ENCODE measurements around the gene CFDP1.

Gene CFDP1

DNA sequence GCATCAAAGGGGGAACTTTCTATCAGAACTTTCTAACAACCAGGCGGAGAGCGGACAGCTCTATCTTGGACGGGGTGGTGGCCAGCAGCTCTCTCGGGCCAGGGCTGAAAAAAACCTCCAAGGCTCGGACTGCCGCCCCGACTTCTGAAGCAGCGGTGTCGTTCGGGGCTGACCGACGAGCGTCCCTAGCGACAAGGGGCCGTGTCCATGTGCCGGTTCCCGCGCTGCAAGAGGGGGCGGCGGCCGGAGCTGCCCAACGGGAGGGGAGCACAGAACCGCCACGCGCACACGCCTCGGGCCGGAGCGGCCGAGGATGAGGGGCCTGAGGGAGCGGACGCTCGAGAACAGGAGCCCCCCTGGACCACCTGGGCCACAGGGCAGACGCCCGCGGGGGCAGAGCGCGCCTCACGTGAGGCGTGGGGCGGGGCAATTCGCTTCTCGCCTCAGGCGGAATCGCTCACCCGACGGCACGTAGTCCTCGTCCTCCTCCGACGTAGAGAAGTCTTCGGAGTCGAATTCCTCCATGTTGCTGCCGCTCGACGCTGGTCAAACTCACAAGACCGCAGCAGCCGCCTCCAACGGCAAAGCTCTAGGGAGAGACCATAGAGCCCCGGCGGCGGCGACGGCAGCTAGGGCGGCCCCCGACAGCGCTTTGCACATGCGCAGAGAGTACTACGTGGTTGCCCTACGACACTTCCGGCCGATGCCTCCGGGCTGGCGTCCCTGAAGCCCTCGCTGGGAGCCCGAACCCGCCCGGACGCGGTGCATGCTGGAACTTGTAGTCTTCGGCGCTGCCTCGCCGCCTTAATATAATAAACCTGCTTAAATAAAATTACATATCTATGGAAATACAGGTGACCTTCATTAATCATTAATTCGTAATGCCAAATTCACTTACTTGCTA is at the start of gene CFDP1:
Gene CFDP1, minus strand, starts transcription at position 676 of the 904 bp plus-strand sequence. Its CDS starts 151 bp downstream, at position 525.
- DNase-seq = peak; percentile 95

GRCh38 chr16:75482434-75483205 is 49.3 kb upstream of the CFDP1 start:
- DNase-seq = no peak

- DNase-seq = no peak
Measured at GRCh38 chr16:75481475-75481874, 48.2 kb upstream of the CFDP1 start.

DNA sequence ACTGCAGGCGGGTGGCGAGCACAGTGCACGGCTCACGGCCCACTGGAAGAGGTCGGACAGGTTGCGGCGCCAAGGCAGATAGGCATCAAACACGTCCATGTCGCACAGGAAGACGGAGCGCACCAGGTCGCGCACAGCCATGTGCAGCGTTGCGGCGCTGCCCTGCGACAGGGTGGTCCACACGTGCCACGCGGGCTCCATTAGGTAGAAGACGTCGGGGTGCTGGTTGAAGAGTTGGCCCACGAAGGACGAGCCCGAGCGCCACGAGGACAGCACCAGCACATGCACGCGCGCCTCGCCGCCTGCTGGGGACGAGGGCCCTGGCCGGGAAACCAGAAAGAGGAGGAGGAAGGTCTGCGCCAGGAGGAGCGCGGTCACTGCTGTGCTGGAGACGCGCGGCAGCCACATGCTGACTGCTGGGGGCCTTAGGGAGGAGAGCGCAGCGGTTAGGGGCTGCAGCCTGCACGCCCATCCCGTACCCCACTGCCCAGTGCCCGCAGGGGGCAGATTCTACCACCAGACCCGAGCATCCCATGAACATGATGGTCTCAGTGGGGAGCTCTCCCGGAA is 46.2 kb upstream of the CFDP1 start:
- no peak for DNase-seq

DNA sequence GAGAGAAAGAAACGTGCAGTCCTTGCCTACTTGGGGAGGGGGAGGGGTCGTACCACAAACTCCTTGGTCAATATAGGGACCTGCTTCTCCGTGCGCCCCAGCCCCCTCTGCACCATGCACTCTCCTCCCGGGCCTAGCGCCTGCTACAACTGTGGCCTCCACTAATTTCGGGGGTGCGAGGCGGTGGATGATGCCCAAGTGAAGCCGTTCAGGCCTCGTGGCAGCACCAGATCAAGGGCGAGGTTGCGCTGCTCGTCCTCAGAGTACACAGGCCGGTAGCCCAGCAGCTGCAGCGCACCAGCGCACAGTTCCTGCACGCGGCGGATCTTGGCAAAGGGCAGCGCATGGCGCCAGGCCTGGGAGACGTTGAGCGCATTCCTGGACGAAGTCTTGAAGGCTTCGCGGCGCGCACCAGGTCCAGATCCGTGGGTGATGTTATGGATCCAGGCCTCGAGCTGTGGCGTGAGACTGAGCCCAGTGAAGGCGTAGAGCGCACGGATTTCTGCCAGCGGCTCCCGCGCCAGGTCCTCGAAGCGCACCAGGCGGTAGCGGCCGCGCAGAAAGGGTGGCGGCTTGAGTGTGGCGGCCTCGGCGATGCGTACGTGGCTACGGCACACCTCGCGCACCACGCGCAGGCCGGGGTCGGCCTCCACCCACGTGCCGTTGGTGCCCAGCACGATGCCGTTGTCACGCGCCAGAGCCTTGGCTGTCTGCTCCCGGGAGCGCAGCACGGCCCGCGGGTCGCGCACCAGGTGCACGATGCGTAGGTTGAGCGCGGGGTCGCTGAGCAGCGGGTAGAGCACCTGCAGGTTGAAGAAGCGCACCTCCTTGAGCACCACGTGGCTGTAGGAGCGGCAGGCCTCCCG is 45.4 kb upstream of the CFDP1 start:
- no peak for DNase-seq

- no peak for DNase-seq
Measured at GRCh38 chr16:75477680-75478473, 44.6 kb upstream of the CFDP1 start.

DNA sequence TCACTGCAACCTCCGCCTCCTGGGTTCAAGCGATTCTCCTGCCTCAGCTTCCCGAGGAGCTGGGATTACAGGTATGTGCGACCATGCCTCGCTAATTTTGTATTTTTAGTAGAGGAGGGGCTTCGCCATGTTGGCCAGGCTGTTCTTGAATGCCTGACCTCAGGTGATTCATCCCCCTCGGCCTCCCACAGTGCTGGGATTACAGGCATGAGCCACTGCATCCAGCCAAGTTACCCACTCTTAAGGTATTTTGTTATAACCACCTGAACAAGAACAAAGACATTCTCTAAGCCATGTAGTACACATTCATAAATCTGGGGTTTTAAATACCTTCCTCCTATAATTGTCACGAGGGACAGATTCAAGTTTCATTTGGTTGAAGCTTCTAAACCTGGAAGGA is 43.5 kb upstream of the CFDP1 start:
- no peak for DNase-seq

DNA sequence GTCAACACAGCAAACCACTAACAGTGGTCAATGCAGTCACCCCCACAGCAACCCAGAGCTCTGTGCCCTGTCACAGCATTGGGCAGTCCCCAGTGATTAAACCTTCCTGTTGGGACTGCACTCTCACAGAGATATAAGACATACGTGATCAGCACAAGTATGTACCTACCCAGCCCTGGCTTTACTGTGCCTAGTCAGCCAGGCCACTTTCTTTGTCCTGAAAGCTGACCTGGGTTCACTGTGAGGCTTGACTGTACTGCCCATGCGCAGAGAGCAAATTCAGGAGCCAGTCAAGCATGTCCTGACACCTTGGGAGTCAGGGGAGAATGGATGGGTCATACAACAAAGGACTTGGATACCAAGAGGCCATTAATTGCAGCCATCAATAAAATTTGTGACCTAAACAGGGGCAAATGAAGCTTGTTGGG is 42.1 kb upstream of the CFDP1 start:
- DNase-seq = no peak

DNA sequence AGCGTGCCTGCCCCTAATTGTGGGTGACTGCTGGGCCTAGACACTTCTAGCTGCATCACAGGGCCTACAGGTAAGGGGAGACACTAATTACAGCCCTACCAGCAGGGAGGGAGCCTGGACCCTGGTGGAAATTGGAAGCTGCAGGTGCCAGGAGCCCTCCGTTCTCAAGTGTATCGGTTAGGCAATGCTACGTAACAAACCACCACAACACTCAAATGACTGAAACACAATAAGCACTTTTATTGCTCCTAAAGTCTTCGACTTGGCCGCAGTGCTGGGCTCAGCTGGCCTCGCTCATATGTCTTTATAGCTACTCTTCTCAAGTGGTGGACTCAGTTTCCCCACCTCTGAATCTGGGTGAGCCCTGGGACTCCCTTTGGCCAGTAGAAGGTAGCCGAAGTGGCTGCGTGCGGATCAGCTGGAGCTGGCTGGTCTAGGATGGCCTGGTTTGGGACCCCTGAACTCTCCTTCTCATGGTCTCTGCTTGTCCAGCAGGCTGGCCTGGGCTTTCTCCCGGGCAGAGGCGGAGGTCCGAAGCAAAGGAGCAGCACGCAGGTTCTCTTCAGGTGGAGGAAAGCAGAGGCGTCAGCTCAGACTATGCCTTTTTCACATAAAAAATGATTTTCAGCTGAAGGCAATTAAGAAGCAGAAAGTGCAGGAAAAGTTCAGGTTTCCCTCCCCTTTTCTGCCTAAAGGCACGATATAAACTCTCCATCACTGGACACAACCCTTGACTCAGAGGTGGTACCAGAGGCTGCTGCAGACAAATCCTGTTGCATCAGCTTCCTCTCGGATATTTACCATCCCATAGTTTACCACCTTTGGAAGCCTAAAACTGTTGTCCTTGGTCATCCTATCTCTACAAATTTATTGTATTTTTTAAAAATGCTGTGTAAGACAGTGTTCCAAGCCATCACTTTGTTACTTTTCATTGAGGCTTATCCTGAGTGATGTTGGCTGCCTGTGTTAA is 39.9 kb upstream of the CFDP1 start:
- no peak for DNase-seq

DNA sequence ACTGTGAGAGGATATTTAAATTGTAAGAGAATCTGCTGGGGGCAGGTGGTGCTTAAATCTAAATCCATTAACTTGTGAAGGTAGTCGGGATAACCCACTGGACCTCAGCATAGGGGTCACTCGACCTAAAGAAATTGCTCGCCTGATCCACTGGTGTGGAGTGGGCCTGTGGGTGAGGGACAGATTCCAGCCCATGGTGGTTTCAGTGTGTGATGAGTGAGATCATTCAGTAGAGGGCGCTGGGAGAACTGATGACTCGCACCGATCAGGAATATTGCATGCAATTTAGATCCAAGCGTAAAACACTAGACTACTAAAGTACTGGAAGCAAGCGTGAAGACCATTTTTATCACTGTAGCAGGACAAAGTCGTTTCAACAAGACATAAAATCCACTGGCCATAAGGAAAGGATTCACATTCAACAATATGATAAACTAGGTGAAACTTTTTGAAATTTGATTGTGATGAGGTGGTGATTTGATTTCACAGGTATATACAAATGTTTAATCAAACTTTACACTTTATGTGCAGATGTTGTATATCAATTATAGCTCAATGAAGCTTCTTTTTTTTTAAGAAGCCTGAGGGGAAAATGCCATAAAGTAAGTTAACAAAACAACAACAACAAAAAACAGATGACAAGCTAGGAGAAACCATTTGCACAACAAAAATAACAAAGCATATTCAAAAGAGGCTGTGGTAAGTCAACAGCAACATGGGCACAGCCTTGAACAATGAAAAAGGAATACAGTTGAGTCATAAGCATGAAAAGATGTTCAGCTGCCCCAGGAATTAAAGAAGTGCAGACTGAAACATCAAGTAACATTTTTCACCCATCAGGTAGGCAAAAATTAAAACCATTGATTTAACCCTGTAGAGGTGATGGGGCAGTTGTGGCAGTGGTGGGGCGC is 38.7 kb upstream of the CFDP1 start:
- no peak for DNase-seq

DNA sequence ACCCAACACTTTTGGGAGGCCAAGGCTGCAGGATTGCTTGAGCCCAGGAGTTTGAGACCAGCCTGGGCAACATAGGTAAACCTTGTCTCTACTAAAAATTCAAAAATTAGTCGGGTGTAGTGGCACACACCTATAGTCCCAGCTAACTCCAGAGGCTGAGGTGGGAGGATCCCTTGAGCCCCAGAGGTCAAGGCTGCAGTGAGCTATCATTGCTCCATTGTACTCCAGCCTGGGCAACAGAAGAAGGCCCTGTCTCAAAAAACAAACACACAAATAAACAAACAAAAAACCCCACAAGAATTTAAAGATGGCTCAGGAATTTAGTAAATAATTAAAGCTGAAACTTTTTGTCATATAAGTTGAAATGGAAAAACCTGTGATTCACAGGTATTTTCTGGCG is 33.5 kb upstream of the CFDP1 start:
- no peak for DNase-seq

DNA sequence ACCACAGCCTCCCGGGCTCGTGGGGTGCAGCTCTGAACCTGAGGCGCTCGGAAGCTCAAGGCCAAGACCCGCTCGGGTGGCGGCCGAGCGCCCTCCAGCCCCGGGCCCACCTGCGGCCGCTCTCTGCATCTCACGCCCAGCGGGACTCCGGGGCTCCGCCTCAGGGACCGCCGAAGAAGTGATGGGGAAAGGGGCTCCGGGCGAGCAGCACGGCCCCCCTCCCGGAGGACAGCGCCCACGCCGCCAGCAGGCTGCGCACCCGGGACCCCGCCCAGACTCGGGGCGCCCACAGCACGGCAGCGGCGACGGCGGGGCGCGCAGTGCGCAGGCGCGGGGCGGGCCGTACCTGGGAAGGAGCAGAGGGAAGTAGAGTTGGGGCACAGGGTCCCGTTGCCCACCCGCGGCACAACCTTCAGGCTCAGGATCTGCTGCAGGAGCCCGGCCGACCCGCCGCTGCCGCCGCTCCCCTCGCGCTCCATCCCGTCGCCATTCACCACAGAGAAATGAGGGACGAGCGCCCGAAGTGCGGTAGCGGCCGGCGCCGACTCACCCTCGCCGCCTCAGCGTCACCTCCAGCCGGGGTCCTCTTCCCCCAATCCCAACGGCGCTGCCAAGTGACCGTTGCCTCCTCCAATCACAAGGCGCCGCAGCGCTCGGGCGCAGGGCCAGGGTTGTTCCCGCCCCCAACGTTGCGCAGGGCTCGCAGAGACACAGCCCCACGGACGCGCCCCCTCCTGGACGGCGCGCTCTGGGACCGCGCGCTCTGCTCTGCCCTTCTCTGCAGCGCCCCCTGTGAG is 31.0 kb upstream of the CFDP1 start, which contains the start of gene TMEM170A:
Gene TMEM170A, minus strand, starts transcription at position 568 of the 797 bp plus-strand sequence. Its CDS starts 89 bp downstream, at position 479.
- DNase-seq = peak; percentile 99

DNA sequence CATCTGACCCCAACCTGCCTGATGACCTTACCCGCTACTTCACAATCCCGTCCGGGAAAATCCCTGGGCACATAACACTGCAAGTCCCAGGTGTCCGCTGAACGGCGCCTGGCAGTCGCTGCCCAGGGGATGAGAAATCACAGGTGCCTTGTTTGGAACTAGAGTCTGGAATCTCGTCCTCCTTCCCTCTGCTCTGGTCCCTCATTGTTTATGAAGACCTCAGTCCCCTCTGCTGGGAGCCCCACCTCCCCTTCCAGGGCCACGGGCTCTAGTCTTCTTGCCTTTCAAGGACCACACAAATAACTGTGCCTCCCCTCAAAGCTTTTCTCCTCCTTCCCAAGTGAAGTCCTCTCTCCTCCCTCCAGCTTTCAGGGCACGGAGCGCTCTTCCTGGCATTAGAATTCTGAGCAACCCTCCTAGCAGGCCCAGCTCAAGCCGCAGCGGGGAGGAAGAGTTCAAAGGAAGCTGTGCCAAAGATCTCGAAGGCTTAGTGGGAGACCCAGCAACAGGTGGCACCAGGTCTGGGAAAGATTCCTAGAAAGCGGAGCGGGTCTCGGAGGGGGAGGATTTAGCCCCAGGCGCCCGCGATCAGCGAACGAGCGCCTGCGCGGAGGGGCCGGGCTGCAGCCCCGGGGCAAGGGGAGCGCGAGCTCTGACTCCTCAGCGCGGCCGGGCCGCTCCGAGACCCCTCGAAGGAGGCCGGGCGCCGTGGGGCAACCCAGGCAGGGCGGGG is 30.3 kb upstream of the CFDP1 start:
- peak; percentile 24 for DNase-seq

DNA sequence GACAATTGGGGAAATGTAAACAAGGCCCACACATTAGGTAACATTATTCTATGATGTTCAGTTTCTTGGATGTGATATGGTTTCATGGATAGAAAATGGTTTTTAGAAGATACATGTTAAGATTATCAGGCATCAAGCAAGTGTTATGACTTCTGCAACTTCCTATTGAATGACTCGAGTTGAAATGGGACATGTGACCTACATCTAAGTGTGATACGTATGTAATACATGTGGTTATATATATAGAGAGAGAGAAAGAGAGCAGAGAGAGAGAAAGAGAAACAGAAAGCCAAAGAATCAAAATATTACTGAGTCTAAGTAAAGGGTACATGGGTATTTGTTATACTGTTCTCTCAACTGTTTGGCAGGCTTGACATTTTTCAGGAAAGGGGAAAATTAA is 29.5 kb upstream of the CFDP1 start:
- DNase-seq = no peak

DNA sequence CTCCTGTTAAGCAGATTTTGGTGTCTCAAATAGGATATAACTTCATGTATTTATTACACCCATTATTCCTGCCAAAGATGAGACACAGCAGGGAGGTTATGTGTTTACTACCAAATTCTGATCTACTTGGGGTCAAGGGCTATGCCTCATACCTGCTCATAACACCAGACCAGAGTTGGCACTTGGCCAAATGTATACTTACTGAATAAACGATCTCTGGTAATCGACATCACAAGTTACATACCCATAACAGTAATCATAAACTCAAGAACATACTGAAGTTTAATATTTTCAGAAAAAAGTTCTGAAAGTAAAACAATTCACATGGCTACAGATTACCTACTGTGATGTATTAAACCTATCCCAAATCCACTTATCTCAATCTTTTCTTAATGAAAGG is 28.3 kb upstream of the CFDP1 start:
- DNase-seq = no peak

GRCh38 chr16:75460446-75460845 is 27.1 kb upstream of the CFDP1 start:
- no peak for DNase-seq

GRCh38 chr16:75459691-75460090 is 26.4 kb upstream of the CFDP1 start:
- no peak for DNase-seq

GRCh38 chr16:75458439-75458838 is 25.1 kb upstream of the CFDP1 start:
- no peak for DNase-seq

Measured in activated T-cell treated with anti-CD3 and anti-CD28 coated beads, Interleukin-2, amount 50 U/mL, for 1 hour (primary cell).